H9 (cell line): ENCODE data around the gene TUBB1. TPM values are rescaled to one million over a fixed set of nuclear protein-coding genes. Genes with fewer than 3 reads are reported as not detected.

Source experiments
- DNase-seq: peaks from one replicate; pipeline ENCODE4 v3.0.0-alpha.2; 2017
- H2AFZ ChIP-seq: one replicate; pipeline ENCODE4 v1.6.1; 2013; ENCODE audit warnings: mild to moderate bottlenecking, low read length, control low read depth, moderate library complexity
- H2AK5ac ChIP-seq: 2 replicates; pipeline ENCODE4 v1.6.1; 2013; ENCODE audit warnings: low read length, control low read depth, mixed read lengths; ENCODE audit not compliant: insufficient read length
- H2BK120ac ChIP-seq: one replicate; pipeline ENCODE4 v1.6.1; 2013; ENCODE audit warnings: low read depth, mild to moderate bottlenecking, low read length, control low read depth, inconsistent platforms; ENCODE audit not compliant: poor library complexity, severe bottlenecking
- H2BK12ac ChIP-seq: 2 replicates; pipeline ENCODE4 v1.6.1; 2013; ENCODE audit warnings: low read length, control low read depth, mixed read lengths, low read depth; ENCODE audit not compliant: insufficient read length
- H2BK15ac ChIP-seq: 2 replicates; pipeline ENCODE4 v1.6.1; 2013; ENCODE audit warnings: low read depth, low read length, control low read depth
- H2BK20ac ChIP-seq: one replicate; pipeline ENCODE4 v1.6.1; 2013; ENCODE audit warnings: low read depth, mild to moderate bottlenecking, low read length, control low read depth, inconsistent platforms; ENCODE audit not compliant: poor library complexity, severe bottlenecking
- H2BK5ac ChIP-seq: 2 replicates; pipeline ENCODE4 v1.6.1; 2013; ENCODE audit warnings: low read length, control low read depth, mixed read lengths; ENCODE audit not compliant: insufficient read length
- H3K14ac ChIP-seq: 2 replicates; pipeline ENCODE4 v1.6.1; 2013; ENCODE audit warnings: low read length, control low read depth; ENCODE audit not compliant: insufficient read depth
- H3K18ac ChIP-seq: 2 replicates; pipeline ENCODE4 v1.6.1; 2013; ENCODE audit warnings: low read depth, mild to moderate bottlenecking, mixed read lengths, low read length, control low read depth; ENCODE audit not compliant: insufficient read length
- H3K23ac ChIP-seq: 2 replicates; pipeline ENCODE4 v1.6.1; 2013; ENCODE audit warnings: low read length, control low read depth, mixed read lengths, low read depth; ENCODE audit not compliant: insufficient read length
- H3K23me2 ChIP-seq: 2 replicates; pipeline ENCODE4 v1.6.1; 2013; ENCODE audit warnings: low read depth, mild to moderate bottlenecking, mixed read lengths, low read length, control low read depth; ENCODE audit not compliant: insufficient read length, poor library complexity, severe bottlenecking
- H3K27ac ChIP-seq: 2 replicates; pipeline ENCODE4 v1.5.1; 2013; ENCODE audit warnings: low read length, control low read depth, mixed read lengths, low read depth; ENCODE audit not compliant: insufficient read length
- H3K27me3 ChIP-seq: 2 replicates; pipeline ENCODE4 v1.6.1; 2013; ENCODE audit warnings: low read length, control low read depth, inconsistent platforms; ENCODE audit not compliant: insufficient read depth
- H3K4ac ChIP-seq: 2 replicates; pipeline ENCODE4 v1.6.1; 2013; ENCODE audit warnings: low read depth, mild to moderate bottlenecking, control low read depth, inconsistent platforms, low read length, moderate library complexity
- H3K4me1 ChIP-seq: 2 replicates; pipeline ENCODE4 v1.6.1; 2013; ENCODE audit warnings: low read length, control low read depth, inconsistent platforms; ENCODE audit not compliant: insufficient read depth
- H3K4me2 ChIP-seq: 2 replicates; pipeline ENCODE4 v1.6.1; 2013; ENCODE audit warnings: low read length, control low read depth, mixed read lengths; ENCODE audit not compliant: insufficient read length, insufficient read depth
- H3K56ac ChIP-seq: 2 replicates; pipeline ENCODE4 v1.6.1; 2013; ENCODE audit warnings: low read depth, mild to moderate bottlenecking, mixed read lengths, low read length, control low read depth; ENCODE audit not compliant: insufficient read length
- H3K79me1 ChIP-seq: 2 replicates; pipeline ENCODE4 v1.6.1; 2013; ENCODE audit warnings: low read depth, mild to moderate bottlenecking, moderate library complexity, low read length, control low read depth, inconsistent platforms; ENCODE audit not compliant: insufficient read depth, poor library complexity, severe bottlenecking
- H3K79me2 ChIP-seq: 2 replicates; pipeline ENCODE4 v1.6.1; 2013; ENCODE audit warnings: low read length, control low read depth, inconsistent platforms; ENCODE audit not compliant: insufficient read depth
- H3K9ac ChIP-seq: 2 replicates; pipeline ENCODE4 v1.6.1; 2013; ENCODE audit warnings: low read length, control low read depth, mixed read lengths; ENCODE audit not compliant: insufficient read length; ENCODE audit errors: extremely low read depth
- H3K9me3 ChIP-seq: one replicate; pipeline ENCODE4 v1.6.1; 2013; ENCODE audit warnings: low read depth, low read length, inconsistent platforms; ENCODE audit not compliant: control insufficient read depth
- H3T11ph ChIP-seq: one replicate; pipeline ENCODE4 v1.6.1; 2013; ENCODE audit warnings: mild to moderate bottlenecking, low read length, control low read depth, inconsistent platforms
- H4K20me1 ChIP-seq: one replicate; pipeline ENCODE4 v1.6.1; 2013; ENCODE audit not compliant: control insufficient read depth, insufficient read length, insufficient read depth
- H4K5ac ChIP-seq: 2 replicates; pipeline ENCODE4 v1.6.1; 2013; ENCODE audit warnings: low read depth, mild to moderate bottlenecking, mixed read lengths, low read length, control low read depth; ENCODE audit not compliant: insufficient read length
- H4K8ac ChIP-seq: replicated peaks from 2 replicates; pipeline ENCODE4 v1.6.1; 2013; ENCODE audit warnings: low read length, control low read depth, mixed read lengths, low read depth; ENCODE audit not compliant: insufficient read length
- H4K91ac ChIP-seq: 2 replicates; pipeline ENCODE4 v1.6.1; 2013; ENCODE audit warnings: low read depth, mild to moderate bottlenecking, moderate library complexity, mixed read lengths, low read length, control low read depth; ENCODE audit not compliant: insufficient read length
- H3K27ac Mint-ChIP-seq, 3 experiments: 2 replicates in 2 of 3; 3 replicates in 1 of 3; pipeline ENCODE4 v1.8.0; 2020 to 2021; ENCODE audit warnings: mixed read lengths in 3 of 3, mild to moderate bottlenecking in 1 of 3, moderate library complexity in 1 of 3
- H3K27me3 Mint-ChIP-seq: 2 replicates; pipeline ENCODE4 v1.8.0; 2021; ENCODE audit warnings: low read depth, mild to moderate bottlenecking, moderate library complexity, mixed read lengths
- H3K36me3 Mint-ChIP-seq, 3 experiments: 2 replicates in 2 of 3; 3 replicates in 1 of 3; pipeline ENCODE4 v1.8.0; 2020 to 2021; ENCODE audit warnings: low read depth in 3 of 3, mixed read lengths in 3 of 3; ENCODE audit not compliant: insufficient read depth in 1 of 3
- H3K4me1 Mint-ChIP-seq, 2 experiments: 2 replicates each; pipeline ENCODE4 v1.8.0; 2020; ENCODE audit warnings: mixed read lengths in 2 of 2
- H3K4me3 Mint-ChIP-seq, 2 experiments: 2 replicates in 1 of 2; 3 replicates in 1 of 2; pipeline ENCODE4 v1.8.0; 2020 to 2021; ENCODE audit warnings: mild to moderate bottlenecking in 2 of 2, mixed read lengths in 2 of 2, moderate library complexity in 1 of 2
- H3K9me3 Mint-ChIP-seq, 2 experiments: 2 replicates in 1 of 2; 3 replicates in 1 of 2; pipeline ENCODE4 v1.8.0; 2020; ENCODE audit warnings: mild to moderate bottlenecking in 2 of 2, mixed read lengths in 2 of 2, moderate library complexity in 1 of 2
- WGBS: extraction: QIAGEN DNeasy Blood & Tissue Kit; methylation state at CpG from one replicate; pipeline ENCODE4 v1.1.7; 2013; ENCODE audit warnings: missing lambda C conversion rate, low lambda C conversion rate, mixed read lengths; ENCODE audit not compliant: insufficient read length; ENCODE audit errors: extremely low coverage; 5-methylcytosine and 5-hydroxymethylcytosine counted together
- total RNA-seq: library from RNA; stranded (reverse); gene quantifications from 2 replicates; pipeline ENCODE4 v1.2.1, GENCODE V29; 2021
- TF ChIP-seq, protein P1 (sequence below): fragments of 200-600 bp; sonication (generic); conservative IDR thresholded peaks from 3 replicates; pipeline ENCODE4 v1.8.0; 2021; ENCODE audit warnings: antibody characterized with exemption, mild to moderate bottlenecking

The TUBB1 gene
- total RNA-seq, 1 experiment from 2014 or later: not detected

DNA sequence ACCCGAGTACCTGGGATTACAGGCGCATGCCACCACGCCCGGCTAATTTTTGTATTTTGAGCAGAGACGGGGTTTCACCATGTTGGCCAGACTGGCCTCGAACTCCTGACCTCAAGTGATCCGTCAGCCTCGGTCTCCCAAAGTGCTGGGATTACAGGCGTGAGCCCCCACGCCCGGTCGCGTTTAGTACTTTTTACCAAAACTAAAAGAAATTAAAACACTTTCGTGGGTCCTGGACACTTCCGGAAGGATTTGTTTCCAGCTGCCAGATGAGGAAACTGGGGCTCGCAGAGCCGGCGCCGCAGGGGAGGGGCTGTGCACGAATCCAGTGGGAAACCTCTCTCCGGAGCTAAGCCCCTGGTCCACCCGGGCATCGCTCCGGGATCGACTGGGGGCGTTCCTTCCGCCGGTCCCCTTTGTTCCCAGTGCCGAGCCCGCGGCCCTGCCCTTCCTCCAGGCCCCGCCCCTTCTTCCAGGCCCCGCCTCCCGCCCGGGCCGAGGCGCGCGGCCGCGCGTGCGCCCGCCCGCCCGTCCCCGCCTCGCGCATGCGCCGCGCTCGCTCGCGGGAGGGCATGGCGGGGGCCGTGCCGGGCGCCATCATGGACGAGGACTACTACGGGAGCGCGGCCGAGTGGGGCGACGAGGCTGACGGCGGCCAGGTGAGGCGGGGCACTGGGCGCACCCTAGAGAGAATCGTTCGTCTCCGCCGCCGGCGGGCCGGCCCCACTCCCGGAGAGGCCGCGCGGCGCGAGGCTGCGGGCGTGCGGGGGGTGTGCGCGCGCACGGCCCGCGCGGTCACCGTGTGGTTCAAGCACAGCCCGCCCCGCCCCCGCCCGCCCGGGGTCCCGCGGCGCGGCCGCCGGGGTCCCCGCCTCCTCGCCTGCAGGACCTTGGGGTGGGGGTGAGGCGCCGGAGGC, 38.3 kb upstream of the TUBB1 start, which contains the start of gene NELFCD:
Gene NELFCD, plus strand, starts transcription at position 546 of the 917 bp plus-strand sequence. Its CDS starts 54 bp downstream, at position 600.
- Histone ChIP-seq H4K8ac (no peak within 1 kb of the TSS), H2BK12ac (no peak within 1 kb of the TSS), H3K23ac (no peak within 1 kb of the TSS), H3K4me1 (peaks cover 4% of the 10 kb centered on the region; the same call in 1 of the 2 replicates), H2BK120ac (peak within 1 kb of the TSS; percentile 2), H2BK5ac (peak within 1 kb of the TSS; percentile 61), H3K9ac (peak within 1 kb of the TSS; percentile 94), H3K56ac (peak within 1 kb of the TSS; percentile 52), H3K18ac (peak within 1 kb of the TSS; percentile 71), H3K4ac (no peak within 1 kb of the TSS; the same call in 1 of the 2 replicates), H2AFZ (peak within 1 kb of the TSS; percentile 57), H2BK15ac (peak within 1 kb of the TSS; percentile 65; the same call in 1 of the 2 replicates), H3T11ph (peak within 1 kb of the TSS; percentile 22), H3K14ac (peak within 1 kb of the TSS; percentile 92), H3K9me3 (no peaks in the 10 kb centered on the region), H3K27ac (peak within 1 kb of the TSS; percentile 27), H4K5ac (no peak within 1 kb of the TSS), H3K4me2 (peak within 1 kb of the TSS; percentile 99), H3K27me3 (no peaks in the 10 kb centered on the region), H2AK5ac (no peak within 1 kb of the TSS), H3K79me2 (peaks cover 10% of the 10 kb centered on the region; the same call in 1 of the 2 replicates), H2BK20ac (no peak within 1 kb of the TSS), H4K20me1 (no peaks in the 10 kb centered on the region), H3K23me2 (peaks cover 6% of the 10 kb centered on the region), H3K79me1 (peaks cover 4% of the 10 kb centered on the region), H4K91ac (no peak within 1 kb of the TSS)
- DNase-seq: peak; percentile 93
- Mint-ChIP-seq H3K27me3 (peaks cover 12% of the 10 kb centered on the region), H3K36me3 (peaks cover 0 to 11% (median 11%) of the 10 kb centered on the region in 3 experiments; a peak in 6 of 7 replicates), H3K9me3 (no peaks in the 10 kb centered on the region; a peak in 2 of 5 replicates), H3K27ac (peak within 1 kb of the TSS; percentile 73 to 94 (median 81); a peak in 4 of 7 replicates), H3K4me1 (peaks cover 30 to 32% of the 10 kb centered on the region in 2 experiments), H3K4me3 (peak within 1 kb of the TSS; percentile 84 to 91)
- no CpG with 5 or more reads among the region's 109 CpGs for WGBS
- TF ChIP-seq, protein P1, sequence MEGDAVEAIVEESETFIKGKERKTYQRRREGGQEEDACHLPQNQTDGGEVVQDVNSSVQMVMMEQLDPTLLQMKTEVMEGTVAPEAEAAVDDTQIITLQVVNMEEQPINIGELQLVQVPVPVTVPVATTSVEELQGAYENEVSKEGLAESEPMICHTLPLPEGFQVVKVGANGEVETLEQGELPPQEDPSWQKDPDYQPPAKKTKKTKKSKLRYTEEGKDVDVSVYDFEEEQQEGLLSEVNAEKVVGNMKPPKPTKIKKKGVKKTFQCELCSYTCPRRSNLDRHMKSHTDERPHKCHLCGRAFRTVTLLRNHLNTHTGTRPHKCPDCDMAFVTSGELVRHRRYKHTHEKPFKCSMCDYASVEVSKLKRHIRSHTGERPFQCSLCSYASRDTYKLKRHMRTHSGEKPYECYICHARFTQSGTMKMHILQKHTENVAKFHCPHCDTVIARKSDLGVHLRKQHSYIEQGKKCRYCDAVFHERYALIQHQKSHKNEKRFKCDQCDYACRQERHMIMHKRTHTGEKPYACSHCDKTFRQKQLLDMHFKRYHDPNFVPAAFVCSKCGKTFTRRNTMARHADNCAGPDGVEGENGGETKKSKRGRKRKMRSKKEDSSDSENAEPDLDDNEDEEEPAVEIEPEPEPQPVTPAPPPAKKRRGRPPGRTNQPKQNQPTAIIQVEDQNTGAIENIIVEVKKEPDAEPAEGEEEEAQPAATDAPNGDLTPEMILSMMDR: no peak
